Measurements from ENCODE around the gene ROR2.
"Not testable (repeated sequence)": the region's sequence is repeated elsewhere in the genome, so short reads cannot be mapped to it uniquely, and the experiment has no call there.

Gene ROR2

GRCh38 chr9:91634832-91635231 is 315.2 kb downstream of the ROR2 start:
- not testable (repeated sequence) for DNase-seq (ENCODE audit: low spot score)

GRCh38 chr9:91629718-91630117 is 320.3 kb downstream of the ROR2 start:
- no peak for DNase-seq (ENCODE audit: low spot score)

- DNase-seq (ENCODE audit: low spot score) = no peak
Observed at GRCh38 chr9:91628892-91629291, 321.1 kb downstream of the ROR2 start.

- DNase-seq (ENCODE audit: low spot score) = no peak
Observed at GRCh38 chr9:91625331-91625730, 324.7 kb downstream of the ROR2 start.

- DNase-seq (ENCODE audit: low spot score) = no peak
Observed at GRCh38 chr9:91623004-91623403, 327.0 kb downstream of the ROR2 start.

GRCh38 chr9:91622121-91622520 is 327.9 kb downstream of the ROR2 start:
- DNase-seq (ENCODE audit: low spot score) = not testable (repeated sequence)

GRCh38 chr9:91614044-91614443 is 336.0 kb downstream of the ROR2 start:
- not testable (repeated sequence) for DNase-seq (ENCODE audit: low spot score)

- no peak for DNase-seq (ENCODE audit: low spot score)
Observed at GRCh38 chr9:91611582-91611981, 338.4 kb downstream of the ROR2 start.

- DNase-seq (ENCODE audit: low spot score) = no peak
Observed at GRCh38 chr9:91606255-91606995, 343.6 kb downstream of the ROR2 start.

- DNase-seq (ENCODE audit: low spot score) = no peak
Observed at GRCh38 chr9:91604451-91605179, 345.4 kb downstream of the ROR2 start.

GRCh38 chr9:91603932-91604331 is 346.1 kb downstream of the ROR2 start:
- DNase-seq (ENCODE audit: low spot score) = no peak

- DNase-seq (ENCODE audit: low spot score) = no peak
Observed at GRCh38 chr9:91599564-91599963, 350.5 kb downstream of the ROR2 start.

- DNase-seq (ENCODE audit: low spot score) = no peak
Observed at GRCh38 chr9:91591627-91592026, 358.4 kb downstream of the ROR2 start.

GRCh38 chr9:91589101-91589553 is 360.9 kb downstream of the ROR2 start:
- no peak for DNase-seq (ENCODE audit: low spot score)

- no peak for DNase-seq (ENCODE audit: low spot score)
Observed at GRCh38 chr9:91586282-91586681, 363.7 kb downstream of the ROR2 start.

GRCh38 chr9:91583966-91584365 is 366.1 kb downstream of the ROR2 start:
- no peak for DNase-seq (ENCODE audit: low spot score)

- DNase-seq (ENCODE audit: low spot score) = no peak
Observed at GRCh38 chr9:91583161-91583875, 366.7 kb downstream of the ROR2 start.

GRCh38 chr9:91582181-91582580 is 367.8 kb downstream of the ROR2 start:
- DNase-seq (ENCODE audit: low spot score) = no peak

GRCh38 chr9:91580136-91580535 is 369.9 kb downstream of the ROR2 start:
- no peak for DNase-seq (ENCODE audit: low spot score)

- DNase-seq (ENCODE audit: low spot score) = no peak
Observed at GRCh38 chr9:91578911-91579310, 371.1 kb downstream of the ROR2 start.

GRCh38 chr9:91577633-91578061 is 372.4 kb downstream of the ROR2 start:
- peak; percentile 9 for DNase-seq (ENCODE audit: low spot score)

- DNase-seq (ENCODE audit: low spot score) = no peak
Observed at GRCh38 chr9:91572811-91573210, 377.2 kb downstream of the ROR2 start.

- DNase-seq (ENCODE audit: low spot score) = no peak
Observed at GRCh38 chr9:91572044-91572443, 378.0 kb downstream of the ROR2 start.
